H9 (cell line): ENCODE measurements around the gene FUS. TPM values are rescaled to one million over a fixed set of nuclear protein-coding genes. Genes with fewer than 3 reads are reported as not detected.
"Not testable (repeated sequence)": the region's sequence is repeated elsewhere in the genome, so short reads cannot be mapped to it uniquely, and the experiment has no call there.

ENCODE experiments used
- DNase-seq: peaks from one replicate; pipeline ENCODE4 v3.0.0-alpha.2; 2017
- H2AFZ ChIP-seq: one replicate; pipeline ENCODE4 v1.6.1; 2013; ENCODE audit warnings: mild to moderate bottlenecking, low read length, control low read depth, moderate library complexity
- H2AK5ac ChIP-seq: 2 replicates; pipeline ENCODE4 v1.6.1; 2013; ENCODE audit warnings: low read length, control low read depth, mixed read lengths; ENCODE audit not compliant: insufficient read length
- H2BK120ac ChIP-seq: one replicate; pipeline ENCODE4 v1.6.1; 2013; ENCODE audit warnings: low read depth, mild to moderate bottlenecking, low read length, control low read depth, inconsistent platforms; ENCODE audit not compliant: poor library complexity, severe bottlenecking
- H2BK12ac ChIP-seq: 2 replicates; pipeline ENCODE4 v1.6.1; 2013; ENCODE audit warnings: low read length, control low read depth, mixed read lengths, low read depth; ENCODE audit not compliant: insufficient read length
- H2BK15ac ChIP-seq: 2 replicates; pipeline ENCODE4 v1.6.1; 2013; ENCODE audit warnings: low read depth, low read length, control low read depth
- H2BK20ac ChIP-seq: one replicate; pipeline ENCODE4 v1.6.1; 2013; ENCODE audit warnings: low read depth, mild to moderate bottlenecking, low read length, control low read depth, inconsistent platforms; ENCODE audit not compliant: poor library complexity, severe bottlenecking
- H2BK5ac ChIP-seq: 2 replicates; pipeline ENCODE4 v1.6.1; 2013; ENCODE audit warnings: low read length, control low read depth, mixed read lengths; ENCODE audit not compliant: insufficient read length
- H3K14ac ChIP-seq: 2 replicates; pipeline ENCODE4 v1.6.1; 2013; ENCODE audit warnings: low read length, control low read depth; ENCODE audit not compliant: insufficient read depth
- H3K18ac ChIP-seq: 2 replicates; pipeline ENCODE4 v1.6.1; 2013; ENCODE audit warnings: low read depth, mild to moderate bottlenecking, mixed read lengths, low read length, control low read depth; ENCODE audit not compliant: insufficient read length
- H3K23ac ChIP-seq: 2 replicates; pipeline ENCODE4 v1.6.1; 2013; ENCODE audit warnings: low read length, control low read depth, mixed read lengths, low read depth; ENCODE audit not compliant: insufficient read length
- H3K23me2 ChIP-seq: 2 replicates; pipeline ENCODE4 v1.6.1; 2013; ENCODE audit warnings: low read depth, mild to moderate bottlenecking, mixed read lengths, low read length, control low read depth; ENCODE audit not compliant: insufficient read length, poor library complexity, severe bottlenecking
- H3K27ac ChIP-seq: 2 replicates; pipeline ENCODE4 v1.5.1; 2013; ENCODE audit warnings: low read length, control low read depth, mixed read lengths, low read depth; ENCODE audit not compliant: insufficient read length
- H3K27me3 ChIP-seq: 2 replicates; pipeline ENCODE4 v1.6.1; 2013; ENCODE audit warnings: low read length, control low read depth, inconsistent platforms; ENCODE audit not compliant: insufficient read depth
- H3K4ac ChIP-seq: 2 replicates; pipeline ENCODE4 v1.6.1; 2013; ENCODE audit warnings: low read depth, mild to moderate bottlenecking, control low read depth, inconsistent platforms, low read length, moderate library complexity
- H3K4me1 ChIP-seq: 2 replicates; pipeline ENCODE4 v1.6.1; 2013; ENCODE audit warnings: low read length, control low read depth, inconsistent platforms; ENCODE audit not compliant: insufficient read depth
- H3K4me2 ChIP-seq: 2 replicates; pipeline ENCODE4 v1.6.1; 2013; ENCODE audit warnings: low read length, control low read depth, mixed read lengths; ENCODE audit not compliant: insufficient read length, insufficient read depth
- H3K56ac ChIP-seq: 2 replicates; pipeline ENCODE4 v1.6.1; 2013; ENCODE audit warnings: low read depth, mild to moderate bottlenecking, mixed read lengths, low read length, control low read depth; ENCODE audit not compliant: insufficient read length
- H3K79me1 ChIP-seq: 2 replicates; pipeline ENCODE4 v1.6.1; 2013; ENCODE audit warnings: low read depth, mild to moderate bottlenecking, moderate library complexity, low read length, control low read depth, inconsistent platforms; ENCODE audit not compliant: insufficient read depth, poor library complexity, severe bottlenecking
- H3K79me2 ChIP-seq: 2 replicates; pipeline ENCODE4 v1.6.1; 2013; ENCODE audit warnings: low read length, control low read depth, inconsistent platforms; ENCODE audit not compliant: insufficient read depth
- H3K9ac ChIP-seq: 2 replicates; pipeline ENCODE4 v1.6.1; 2013; ENCODE audit warnings: low read length, control low read depth, mixed read lengths; ENCODE audit not compliant: insufficient read length; ENCODE audit errors: extremely low read depth
- H3K9me3 ChIP-seq: one replicate; pipeline ENCODE4 v1.6.1; 2013; ENCODE audit warnings: low read depth, low read length, inconsistent platforms; ENCODE audit not compliant: control insufficient read depth
- H3T11ph ChIP-seq: one replicate; pipeline ENCODE4 v1.6.1; 2013; ENCODE audit warnings: mild to moderate bottlenecking, low read length, control low read depth, inconsistent platforms
- H4K20me1 ChIP-seq: one replicate; pipeline ENCODE4 v1.6.1; 2013; ENCODE audit not compliant: control insufficient read depth, insufficient read length, insufficient read depth
- H4K5ac ChIP-seq: 2 replicates; pipeline ENCODE4 v1.6.1; 2013; ENCODE audit warnings: low read depth, mild to moderate bottlenecking, mixed read lengths, low read length, control low read depth; ENCODE audit not compliant: insufficient read length
- H4K8ac ChIP-seq: replicated peaks from 2 replicates; pipeline ENCODE4 v1.6.1; 2013; ENCODE audit warnings: low read length, control low read depth, mixed read lengths, low read depth; ENCODE audit not compliant: insufficient read length
- H4K91ac ChIP-seq: 2 replicates; pipeline ENCODE4 v1.6.1; 2013; ENCODE audit warnings: low read depth, mild to moderate bottlenecking, moderate library complexity, mixed read lengths, low read length, control low read depth; ENCODE audit not compliant: insufficient read length
- H3K27ac Mint-ChIP-seq, 3 experiments: 2 replicates in 2 of 3; 3 replicates in 1 of 3; pipeline ENCODE4 v1.8.0; 2020 to 2021; ENCODE audit warnings: mixed read lengths in 3 of 3, mild to moderate bottlenecking in 1 of 3, moderate library complexity in 1 of 3
- H3K27me3 Mint-ChIP-seq: 2 replicates; pipeline ENCODE4 v1.8.0; 2021; ENCODE audit warnings: low read depth, mild to moderate bottlenecking, moderate library complexity, mixed read lengths
- H3K36me3 Mint-ChIP-seq, 3 experiments: 2 replicates in 2 of 3; 3 replicates in 1 of 3; pipeline ENCODE4 v1.8.0; 2020 to 2021; ENCODE audit warnings: low read depth in 3 of 3, mixed read lengths in 3 of 3; ENCODE audit not compliant: insufficient read depth in 1 of 3
- H3K4me1 Mint-ChIP-seq, 2 experiments: 2 replicates each; pipeline ENCODE4 v1.8.0; 2020; ENCODE audit warnings: mixed read lengths in 2 of 2
- H3K4me3 Mint-ChIP-seq, 2 experiments: 2 replicates in 1 of 2; 3 replicates in 1 of 2; pipeline ENCODE4 v1.8.0; 2020 to 2021; ENCODE audit warnings: mild to moderate bottlenecking in 2 of 2, mixed read lengths in 2 of 2, moderate library complexity in 1 of 2
- H3K9me3 Mint-ChIP-seq, 2 experiments: 2 replicates in 1 of 2; 3 replicates in 1 of 2; pipeline ENCODE4 v1.8.0; 2020; ENCODE audit warnings: mild to moderate bottlenecking in 2 of 2, mixed read lengths in 2 of 2, moderate library complexity in 1 of 2
- WGBS: extraction: QIAGEN DNeasy Blood & Tissue Kit; methylation state at CpG from one replicate; pipeline ENCODE4 v1.1.7; 2013; ENCODE audit warnings: missing lambda C conversion rate, low lambda C conversion rate, mixed read lengths; ENCODE audit not compliant: insufficient read length; ENCODE audit errors: extremely low coverage; 5-methylcytosine and 5-hydroxymethylcytosine counted together
- total RNA-seq: library from RNA; stranded (reverse); gene quantifications from 2 replicates; pipeline ENCODE4 v1.2.1, GENCODE V29; 2021
- TF ChIP-seq, protein P1 (sequence below): fragments of 200-600 bp; sonication (generic); conservative IDR thresholded peaks from 3 replicates; pipeline ENCODE4 v1.8.0; 2021; ENCODE audit warnings: antibody characterized with exemption, mild to moderate bottlenecking

FUS gene
- total RNA-seq, 1 experiment from 2014 or later = 1,034 TPM

DNA sequence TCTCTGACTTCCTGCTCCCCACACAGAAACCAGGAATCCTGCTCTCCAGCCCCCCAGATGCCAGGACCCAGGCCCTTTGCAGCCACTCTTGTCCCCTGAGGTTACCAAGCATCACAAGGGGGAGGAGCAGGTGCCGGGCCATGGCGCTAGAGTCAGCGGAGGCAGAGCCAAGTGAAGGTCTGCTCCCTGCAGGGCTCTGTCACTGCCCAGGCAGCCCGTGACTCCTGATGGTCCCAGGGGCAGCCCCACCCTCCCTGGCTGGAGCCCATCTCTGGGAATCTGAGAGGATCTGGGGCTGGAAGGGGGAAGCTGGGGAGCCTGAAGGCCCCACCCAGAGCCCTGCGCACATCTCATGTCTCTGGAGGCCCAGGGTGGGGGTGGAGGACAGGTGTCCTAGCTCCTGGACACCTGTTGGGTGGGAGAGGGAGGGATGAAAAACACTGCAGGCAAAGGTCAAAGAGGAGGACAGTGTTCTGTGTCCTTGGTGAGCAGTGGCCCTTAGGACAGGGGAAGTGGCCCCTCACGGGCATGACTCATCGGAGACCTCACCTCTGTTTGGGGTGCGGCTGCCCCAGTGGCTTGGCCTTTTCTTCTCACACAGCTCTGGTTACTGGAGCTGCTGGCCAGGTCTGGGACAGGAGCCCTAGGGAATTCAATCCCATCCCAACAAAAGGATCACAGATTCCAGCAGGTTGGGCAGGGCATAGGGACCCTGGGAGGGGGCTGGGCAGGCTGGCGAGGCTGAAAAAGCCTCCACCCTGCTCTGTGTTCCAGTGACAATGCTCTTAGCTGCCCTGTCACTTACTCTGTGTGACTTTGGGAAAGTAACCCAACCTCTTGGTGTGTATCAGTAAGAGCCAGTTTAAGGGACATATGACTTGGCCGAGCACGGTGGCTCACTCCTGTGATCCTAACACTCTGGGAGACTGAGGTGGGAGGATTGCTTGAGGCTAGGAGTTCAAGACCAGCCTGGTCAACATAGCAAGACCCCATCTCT, 29.7 kb upstream of the FUS start, which contains the start of gene PRSS36:
Gene PRSS36, minus strand, starts transcription at position 173 of the 997 bp plus-strand sequence. Its CDS starts 31 bp downstream, at position 142.
- H3K27me3 ChIP-seq = no peaks in the 10 kb centered on the region
- no peak within 1 kb of the TSS for H3K23ac ChIP-seq
- H3K56ac ChIP-seq = no peak within 1 kb of the TSS
- no peaks in the 10 kb centered on the region for H4K20me1 ChIP-seq
- Mint-ChIP-seq H3K27me3 (peaks cover 29% of the 10 kb centered on the region), H3K9me3 (no peaks in the 10 kb centered on the region; a peak in 1 of 5 replicates), H3K4me1 (peaks cover 15 to 35% of the 10 kb centered on the region in 2 experiments), H3K27ac (peak within 1 kb of the TSS in 1 of 3 experiments; percentile 14; a peak in 2 of 7 replicates), H3K4me3 (no peak within 1 kb of the TSS), H3K36me3 (no peaks in the 10 kb centered on the region)
- no peak within 1 kb of the TSS for H3K4me2 ChIP-seq
- no peak within 1 kb of the TSS for H3K18ac ChIP-seq
- no peaks in the 10 kb centered on the region for H3K79me1 ChIP-seq
- H2BK12ac ChIP-seq = no peak within 1 kb of the TSS
- H3T11ph ChIP-seq = no peak within 1 kb of the TSS
- no peak within 1 kb of the TSS for H4K5ac ChIP-seq
- no peaks in the 10 kb centered on the region for H3K9me3 ChIP-seq
- TF ChIP-seq, protein P1, sequence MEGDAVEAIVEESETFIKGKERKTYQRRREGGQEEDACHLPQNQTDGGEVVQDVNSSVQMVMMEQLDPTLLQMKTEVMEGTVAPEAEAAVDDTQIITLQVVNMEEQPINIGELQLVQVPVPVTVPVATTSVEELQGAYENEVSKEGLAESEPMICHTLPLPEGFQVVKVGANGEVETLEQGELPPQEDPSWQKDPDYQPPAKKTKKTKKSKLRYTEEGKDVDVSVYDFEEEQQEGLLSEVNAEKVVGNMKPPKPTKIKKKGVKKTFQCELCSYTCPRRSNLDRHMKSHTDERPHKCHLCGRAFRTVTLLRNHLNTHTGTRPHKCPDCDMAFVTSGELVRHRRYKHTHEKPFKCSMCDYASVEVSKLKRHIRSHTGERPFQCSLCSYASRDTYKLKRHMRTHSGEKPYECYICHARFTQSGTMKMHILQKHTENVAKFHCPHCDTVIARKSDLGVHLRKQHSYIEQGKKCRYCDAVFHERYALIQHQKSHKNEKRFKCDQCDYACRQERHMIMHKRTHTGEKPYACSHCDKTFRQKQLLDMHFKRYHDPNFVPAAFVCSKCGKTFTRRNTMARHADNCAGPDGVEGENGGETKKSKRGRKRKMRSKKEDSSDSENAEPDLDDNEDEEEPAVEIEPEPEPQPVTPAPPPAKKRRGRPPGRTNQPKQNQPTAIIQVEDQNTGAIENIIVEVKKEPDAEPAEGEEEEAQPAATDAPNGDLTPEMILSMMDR = no peak
- DNase-seq = no peak
- no peak within 1 kb of the TSS for H3K27ac ChIP-seq
- H3K9ac ChIP-seq = no peak within 1 kb of the TSS
- H2AFZ ChIP-seq = no peak within 1 kb of the TSS
- H3K4ac ChIP-seq = no peak within 1 kb of the TSS
- no peak within 1 kb of the TSS for H3K14ac ChIP-seq
- H3K4me1 ChIP-seq = no peaks in the 10 kb centered on the region; the same call in 1 of the 2 replicates
- H2AK5ac ChIP-seq = no peak within 1 kb of the TSS
- H2BK20ac ChIP-seq = no peak within 1 kb of the TSS
- no peaks in the 10 kb centered on the region for H3K79me2 ChIP-seq
- no peak within 1 kb of the TSS for H2BK120ac ChIP-seq
- H4K91ac ChIP-seq = no peak within 1 kb of the TSS
- H3K23me2 ChIP-seq = peaks cover 7% of the 10 kb centered on the region
- no peak within 1 kb of the TSS for H2BK5ac ChIP-seq
- H4K8ac ChIP-seq = no peak within 1 kb of the TSS
- no peak within 1 kb of the TSS for H2BK15ac ChIP-seq
- no CpG with 5 or more reads among the region's 11 CpGs for WGBS

DNA sequence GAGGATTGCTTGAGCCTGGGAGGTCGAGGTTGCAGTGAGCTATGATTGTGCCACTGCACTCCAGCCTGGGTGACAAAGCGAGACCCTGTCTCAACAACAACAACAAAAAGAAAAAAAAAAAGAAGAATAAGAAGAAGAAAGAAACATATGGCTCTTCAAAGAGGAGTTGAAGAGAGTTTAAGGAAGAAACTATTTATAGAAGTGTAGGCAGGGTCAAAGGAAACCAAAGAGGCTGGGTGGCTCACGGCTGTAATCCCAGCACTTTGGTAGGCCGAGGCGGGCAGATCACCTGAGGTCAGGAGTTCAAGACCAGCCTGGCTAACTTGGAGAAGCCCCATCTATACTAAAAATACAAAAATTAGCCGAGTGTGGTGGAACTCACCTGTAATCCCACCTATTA, 29.0 kb upstream of the FUS start:
- H3K27ac ChIP-seq, H2AFZ ChIP-seq, H3K14ac ChIP-seq, H4K20me1 ChIP-seq, H4K91ac ChIP-seq, H2BK120ac ChIP-seq, H3K36me3 Mint-ChIP-seq, H2AK5ac ChIP-seq, H2BK12ac ChIP-seq, H3K4me2 ChIP-seq, H3K27ac Mint-ChIP-seq, DNase-seq, H3T11ph ChIP-seq, H3K4me3 Mint-ChIP-seq, H3K23ac ChIP-seq, H4K8ac ChIP-seq, H3K4ac ChIP-seq, H3K56ac ChIP-seq, H3K27me3 ChIP-seq, H3K79me1 ChIP-seq, H2BK5ac ChIP-seq, H3K9ac ChIP-seq, H3K9me3 Mint-ChIP-seq, H3K4me1 ChIP-seq, H2BK15ac ChIP-seq, H4K5ac ChIP-seq, H3K23me2 ChIP-seq, H3K79me2 ChIP-seq, H2BK20ac ChIP-seq, H3K18ac ChIP-seq, H3K9me3 ChIP-seq: not testable (repeated sequence)
- no CpG with 5 or more reads among the region's 6 CpGs for WGBS
- peaks cover 15 to 35% of the 10 kb centered on the region in 2 experiments for H3K4me1 Mint-ChIP-seq
- peaks cover 25% of the 10 kb centered on the region for H3K27me3 Mint-ChIP-seq
